DND-41 (cell line): ENCODE data around the gene SEC61B.
"Not testable (repeated sequence)": the region's sequence is repeated elsewhere in the genome, so short reads cannot be mapped to it uniquely, and the experiment has no call there.

ENCODE experiments used
- ATAC-seq: fragments of 200-7000 bp; cut with Tn5 transposase; 3 replicates; pipeline ENCODE4 v1.9.1; 2021; ENCODE audit warnings: low read depth; ENCODE audit not compliant: insufficient read depth
- DNase-seq: peaks from one replicate; pipeline ENCODE4 v3.0.0-alpha.2; 2020
- H2AFZ ChIP-seq: 2 replicates; pipeline ENCODE4 v1.6.0; 2012; ENCODE audit warnings: low read depth, low read length
- H3K27ac ChIP-seq: 2 replicates; pipeline ENCODE4 v1.5.1; 2012; ENCODE audit warnings: low read length, inconsistent platforms
- H3K27me3 ChIP-seq: fragments of 200-600 bp; sonication (generic); 2 replicates; pipeline ENCODE4 v1.6.0; 2012; ENCODE audit warnings: low read length, mild to moderate bottlenecking, inconsistent platforms; ENCODE audit not compliant: insufficient read depth, poor library complexity
- H3K36me3 ChIP-seq: 2 replicates; pipeline ENCODE4 v1.5.1; 2012; ENCODE audit warnings: low read length, inconsistent platforms; ENCODE audit not compliant: insufficient read depth
- H3K4me1 ChIP-seq: 2 replicates; pipeline ENCODE4 v1.5.1; 2012; ENCODE audit warnings: mild to moderate bottlenecking, low read length; ENCODE audit not compliant: insufficient read depth
- H3K4me2 ChIP-seq: 2 replicates; pipeline ENCODE4 v1.6.0; 2012; ENCODE audit warnings: mild to moderate bottlenecking, moderate library complexity, low read length, inconsistent platforms; ENCODE audit not compliant: insufficient read depth
- H3K4me3 ChIP-seq, 2 experiments: fragments of 200-600 bp in 1 of 2; shearing (Covaris generic) in 1 of 2; 2 replicates each; pipeline ENCODE4 v1.5.1; 2012 to 2016; ENCODE audit warnings: inconsistent platforms in 2 of 2, low read length in 2 of 2, mild to moderate bottlenecking in 2 of 2, low read depth in 1 of 2, moderate library complexity in 1 of 2
- H3K79me2 ChIP-seq: 2 replicates; pipeline ENCODE4 v1.6.0; 2012; ENCODE audit warnings: low read length, inconsistent platforms; ENCODE audit not compliant: insufficient read depth
- H3K9ac ChIP-seq: 2 replicates; pipeline ENCODE4 v1.6.0; 2012; ENCODE audit warnings: low read depth, mild to moderate bottlenecking, inconsistent platforms, low read length, moderate library complexity
- H3K9me3 ChIP-seq: 2 replicates; pipeline ENCODE4 v1.5.1; 2012; ENCODE audit warnings: low read length, moderate library complexity, mild to moderate bottlenecking, inconsistent platforms; ENCODE audit not compliant: insufficient read depth, severe bottlenecking
- H4K20me1 ChIP-seq: 2 replicates; pipeline ENCODE4 v1.6.0; 2012; ENCODE audit warnings: low read length; ENCODE audit not compliant: insufficient read depth
- EZH2 ChIP-seq: IDR thresholded peaks from 3 replicates; pipeline ENCODE4 v1.6.1; 2012; ENCODE audit warnings: borderline replicate concordance, low read depth, mild to moderate bottlenecking, moderate library complexity, low read length, inconsistent platforms; ENCODE audit not compliant: severe bottlenecking
- TF ChIP-seq, protein P1 (sequence below): IDR thresholded peaks from 2 replicates; pipeline ENCODE4 v1.5.1; 2012; ENCODE audit warnings: borderline replicate concordance, low read length, moderate library complexity, mild to moderate bottlenecking; ENCODE audit not compliant: poor library complexity, severe bottlenecking; ENCODE audit errors: extremely low read depth

The SEC61B gene

DNA sequence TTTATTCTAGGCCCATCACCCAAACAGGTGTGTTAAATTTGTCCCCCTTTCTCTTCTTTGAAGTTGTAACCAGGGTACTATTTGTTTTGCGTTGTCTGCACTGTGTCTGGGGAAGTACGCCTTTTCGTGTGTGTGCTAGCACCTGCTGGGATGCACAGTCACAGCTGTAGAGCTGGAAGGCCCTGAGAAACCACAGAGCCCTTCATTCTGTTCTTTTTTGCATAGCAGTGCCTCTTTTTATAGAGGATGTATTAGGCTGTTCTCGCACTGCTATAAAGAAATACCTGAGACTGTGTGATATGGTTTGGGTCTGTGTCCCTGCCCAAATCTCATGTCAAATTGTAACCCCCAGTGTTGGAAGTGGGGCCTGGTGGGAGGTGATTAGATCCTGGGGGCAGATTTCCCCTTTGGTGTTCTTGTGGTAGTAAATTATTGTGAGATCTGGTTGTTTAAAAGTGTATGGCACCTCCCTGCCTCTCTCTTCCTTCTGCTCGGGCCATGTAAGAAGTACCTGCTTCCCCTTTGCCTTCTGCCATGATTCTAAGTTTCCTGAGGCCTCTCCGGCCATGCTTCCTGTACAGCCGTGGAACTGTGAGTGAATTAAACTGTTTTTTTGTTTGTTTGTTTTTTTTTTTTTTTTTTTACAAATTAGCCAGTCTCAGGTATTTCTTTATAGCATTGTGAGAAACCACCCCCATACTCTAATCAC lies 14.0 kb downstream of the SEC61B start:
- Histone ChIP-seq H2AFZ (no peak overlapping the region), H4K20me1 (no peaks in the 10 kb centered on the region), H3K27me3 (no peaks in the 10 kb centered on the region), H3K4me2 (no peak overlapping the region), H3K9ac (no peak overlapping the region), H3K79me2 (no peaks in the 10 kb centered on the region), H3K27ac (no peak overlapping the region), H3K9me3 (no peaks in the 10 kb centered on the region), H3K4me3 (no peak overlapping the region), H3K4me1 (no peaks in the 10 kb centered on the region), H3K36me3 (peaks cover 11% of the 10 kb centered on the region; the same call in 1 of the 2 replicates)
- peak; percentile 12 for DNase-seq
- TF ChIP-seq EZH2: no peak
- TF ChIP-seq, protein P1, sequence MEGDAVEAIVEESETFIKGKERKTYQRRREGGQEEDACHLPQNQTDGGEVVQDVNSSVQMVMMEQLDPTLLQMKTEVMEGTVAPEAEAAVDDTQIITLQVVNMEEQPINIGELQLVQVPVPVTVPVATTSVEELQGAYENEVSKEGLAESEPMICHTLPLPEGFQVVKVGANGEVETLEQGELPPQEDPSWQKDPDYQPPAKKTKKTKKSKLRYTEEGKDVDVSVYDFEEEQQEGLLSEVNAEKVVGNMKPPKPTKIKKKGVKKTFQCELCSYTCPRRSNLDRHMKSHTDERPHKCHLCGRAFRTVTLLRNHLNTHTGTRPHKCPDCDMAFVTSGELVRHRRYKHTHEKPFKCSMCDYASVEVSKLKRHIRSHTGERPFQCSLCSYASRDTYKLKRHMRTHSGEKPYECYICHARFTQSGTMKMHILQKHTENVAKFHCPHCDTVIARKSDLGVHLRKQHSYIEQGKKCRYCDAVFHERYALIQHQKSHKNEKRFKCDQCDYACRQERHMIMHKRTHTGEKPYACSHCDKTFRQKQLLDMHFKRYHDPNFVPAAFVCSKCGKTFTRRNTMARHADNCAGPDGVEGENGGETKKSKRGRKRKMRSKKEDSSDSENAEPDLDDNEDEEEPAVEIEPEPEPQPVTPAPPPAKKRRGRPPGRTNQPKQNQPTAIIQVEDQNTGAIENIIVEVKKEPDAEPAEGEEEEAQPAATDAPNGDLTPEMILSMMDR: no peak
- ATAC-seq: peak; percentile 79

DNA sequence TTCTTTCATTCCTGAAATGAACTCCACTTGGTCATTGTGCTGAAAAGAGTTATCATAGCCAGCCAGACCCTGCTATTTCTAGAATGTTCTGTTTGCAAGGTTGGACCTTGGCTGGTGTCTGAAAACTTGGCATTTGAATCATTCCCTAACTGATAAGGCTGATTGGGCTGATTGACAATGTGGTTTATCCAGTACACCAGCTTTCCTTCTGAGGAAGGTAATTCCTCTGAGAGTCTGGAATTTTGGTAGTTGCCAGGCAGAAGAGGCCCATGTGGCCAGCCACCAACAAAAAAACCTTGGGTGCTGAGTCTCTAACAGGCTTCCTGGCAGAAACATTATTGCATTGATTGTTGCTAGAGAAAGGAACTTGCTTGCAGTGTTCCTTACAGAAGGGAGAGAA lies 15.3 kb downstream of the SEC61B start:
- Histone ChIP-seq H3K27me3 (no peaks in the 10 kb centered on the region), H3K9me3 (no peaks in the 10 kb centered on the region), H3K79me2 (no peaks in the 10 kb centered on the region), H3K36me3 (peaks cover 4% of the 10 kb centered on the region; the same call in 1 of the 2 replicates), H4K20me1 (no peaks in the 10 kb centered on the region), H3K4me3 (no peak overlapping the region), H3K4me1 (no peaks in the 10 kb centered on the region), H3K4me2 (no peak overlapping the region), H3K27ac (no peak overlapping the region), H3K9ac (no peak overlapping the region), H2AFZ (no peak overlapping the region)
- ATAC-seq: no peak
- DNase-seq: no peak
- no peak for TF ChIP-seq EZH2
- TF ChIP-seq, protein P1: no peak

- H3K9me3 ChIP-seq, H3K27ac ChIP-seq, H3K79me2 ChIP-seq, H4K20me1 ChIP-seq, DNase-seq, ATAC-seq, H3K9ac ChIP-seq, H2AFZ ChIP-seq, H3K36me3 ChIP-seq, H3K4me2 ChIP-seq, H3K27me3 ChIP-seq, H3K4me3 ChIP-seq, H3K4me1 ChIP-seq: not testable (repeated sequence)
Observed at GRCh38 chr9:99237849-99238248, 15.8 kb downstream of the SEC61B start.

- Histone ChIP-seq H3K4me3 (no peak overlapping the region), H2AFZ (no peak overlapping the region), H3K36me3 (no peaks in the 10 kb centered on the region), H3K4me2 (no peak overlapping the region), H3K27me3 (no peaks in the 10 kb centered on the region), H3K4me1 (no peaks in the 10 kb centered on the region), H4K20me1 (no peaks in the 10 kb centered on the region), H3K27ac (no peak overlapping the region), H3K79me2 (no peaks in the 10 kb centered on the region), H3K9ac (no peak overlapping the region), H3K9me3 (no peaks in the 10 kb centered on the region)
- no peak for ATAC-seq
- TF ChIP-seq EZH2: no peak
- TF ChIP-seq, protein P1: no peak
- no peak for DNase-seq
Observed at GRCh38 chr9:99238331-99238730, 16.2 kb downstream of the SEC61B start.
